ENCODE measurements around the gene DOC2B. TPM values are rescaled to one million over a fixed set of nuclear protein-coding genes. Genes with fewer than 3 reads are reported as not detected.
"Not testable (repeated sequence)": the region's sequence is repeated elsewhere in the genome, so short reads cannot be mapped to it uniquely, and the experiment has no call there.

DOC2B gene
- total RNA-seq, 1 donor from 2014 or later = 3.4 TPM

DNA sequence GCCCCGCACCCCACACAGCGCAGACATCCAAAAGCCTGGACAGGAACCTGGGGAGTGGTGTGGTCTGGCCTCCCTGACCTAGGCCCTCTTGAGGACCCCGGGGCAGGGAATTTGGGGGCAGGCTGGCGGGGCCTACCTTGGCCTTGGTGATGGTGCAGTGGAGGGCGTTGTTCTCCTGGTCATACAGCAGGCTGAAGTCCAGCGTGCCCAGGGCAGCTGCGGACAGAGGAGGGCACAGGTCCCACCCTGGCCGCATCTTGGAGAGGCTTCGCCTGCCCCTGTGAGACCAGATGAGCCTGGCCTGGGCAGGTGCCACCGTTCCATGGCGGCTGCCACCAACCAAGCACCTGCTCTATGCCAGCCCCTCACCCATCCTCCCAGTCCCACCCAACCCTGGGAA is 9.0 kb downstream of the DOC2B start:
- DNase-seq (no peak), ATAC-seq (ENCODE audit: poor library complexity) (no peak)
- intact Hi-C loops (cut with DNase I) = no loop called here

DNA sequence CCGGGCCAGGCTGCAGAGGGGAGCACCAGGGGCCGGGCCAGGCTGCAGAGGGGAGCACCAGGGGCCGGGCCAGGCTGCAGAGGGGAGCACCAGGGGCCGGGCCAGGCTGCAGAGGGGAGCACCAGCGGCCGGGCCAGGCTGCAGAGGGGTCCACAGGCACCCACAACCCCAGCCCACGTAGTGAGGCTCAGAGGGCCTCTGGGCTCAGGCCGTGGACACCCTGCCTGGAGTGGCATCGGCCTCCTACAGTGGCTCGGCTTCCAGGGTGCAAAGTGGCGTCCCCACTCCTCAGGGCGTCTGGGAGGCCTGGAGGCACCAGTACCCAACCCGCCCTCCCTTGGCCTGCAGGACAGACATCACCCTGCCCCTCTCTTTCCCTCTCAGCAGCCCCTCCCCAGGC is 9.6 kb downstream of the DOC2B start:
- intact Hi-C loops (cut with DNase I) = no loop called here
- ATAC-seq (ENCODE audit: poor library complexity) = no peak
- DNase-seq = no peak

DNA sequence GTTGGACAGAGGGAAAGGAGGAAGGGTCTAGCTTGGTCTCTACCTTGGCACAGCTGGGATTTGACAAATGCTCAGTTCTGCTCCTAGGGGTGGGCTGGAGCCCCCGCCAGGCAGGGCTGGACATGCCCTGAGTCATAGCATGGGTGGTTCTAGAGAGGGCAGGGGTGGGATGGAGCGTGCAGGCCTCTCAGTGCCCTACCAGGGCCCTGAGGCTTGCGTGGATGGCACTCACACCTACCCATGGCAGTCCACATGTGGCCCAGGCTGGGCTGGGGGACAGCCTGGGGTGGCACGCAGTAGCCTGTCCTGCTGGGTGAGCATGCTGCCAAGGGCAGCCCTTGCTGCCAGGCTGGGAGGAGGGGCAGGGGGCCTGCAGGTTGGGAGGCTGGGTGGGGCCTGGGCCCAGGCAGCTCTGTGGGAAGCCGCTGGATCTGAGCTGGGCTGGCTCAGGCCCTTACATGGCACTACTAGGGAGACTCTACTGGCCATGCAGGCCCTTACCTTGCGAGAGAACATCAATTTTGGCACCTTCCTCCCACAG is 11.2 kb downstream of the DOC2B start:
- DNase-seq = no peak

DNA sequence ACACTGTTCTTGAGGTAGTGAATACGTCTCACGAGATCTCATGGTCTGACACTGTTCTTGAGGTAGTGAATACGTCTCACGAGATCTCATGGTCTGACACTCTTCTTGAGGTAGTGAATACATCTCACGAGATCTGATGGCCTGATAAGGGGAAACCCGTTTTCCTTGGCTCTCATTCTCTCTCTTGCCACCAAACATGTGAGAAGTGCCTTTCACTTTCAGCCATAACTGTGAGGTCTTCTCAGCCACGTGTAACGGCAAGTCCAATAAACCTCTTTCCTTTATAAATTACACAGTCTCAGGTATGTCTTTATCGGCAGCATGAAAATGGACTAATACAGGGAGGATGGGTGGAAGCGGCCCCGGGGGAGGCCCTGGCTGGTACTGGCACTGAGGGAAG is 12.8 kb downstream of the DOC2B start:
- DNase-seq; intact Hi-C loops (cut with DNase I); ATAC-seq (ENCODE audit: poor library complexity): not testable (repeated sequence)

More for the DNA sequence above, 11.2 kb downstream of the DOC2B start:
- intact Hi-C loops (cut with DNase I) = no loop called here
- ATAC-seq (ENCODE audit: poor library complexity) = no peak

DNA sequence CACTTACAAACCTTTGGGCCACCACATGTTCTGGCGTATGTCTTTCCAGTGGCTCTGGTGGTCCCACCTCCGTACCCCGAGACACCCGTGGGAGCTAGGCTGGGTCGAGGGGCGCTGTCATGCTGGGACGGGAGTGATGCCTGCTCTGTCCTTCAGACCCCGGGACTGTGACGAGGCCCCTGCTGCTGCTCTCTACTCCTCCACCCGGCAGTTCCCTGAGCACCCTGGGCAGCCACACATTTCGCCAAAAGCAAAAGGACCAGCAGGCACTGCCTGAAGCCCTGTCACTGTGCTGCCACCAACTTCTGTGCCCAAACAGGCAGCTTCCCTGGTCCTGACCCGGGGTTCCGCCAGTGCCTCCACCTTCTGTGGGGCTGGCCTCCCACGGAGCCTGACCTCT is 15.5 kb downstream of the DOC2B start:
- intact Hi-C loops (cut with DNase I) = no loop called here
- DNase-seq = no peak
- no peak for ATAC-seq (ENCODE audit: poor library complexity)

DNA sequence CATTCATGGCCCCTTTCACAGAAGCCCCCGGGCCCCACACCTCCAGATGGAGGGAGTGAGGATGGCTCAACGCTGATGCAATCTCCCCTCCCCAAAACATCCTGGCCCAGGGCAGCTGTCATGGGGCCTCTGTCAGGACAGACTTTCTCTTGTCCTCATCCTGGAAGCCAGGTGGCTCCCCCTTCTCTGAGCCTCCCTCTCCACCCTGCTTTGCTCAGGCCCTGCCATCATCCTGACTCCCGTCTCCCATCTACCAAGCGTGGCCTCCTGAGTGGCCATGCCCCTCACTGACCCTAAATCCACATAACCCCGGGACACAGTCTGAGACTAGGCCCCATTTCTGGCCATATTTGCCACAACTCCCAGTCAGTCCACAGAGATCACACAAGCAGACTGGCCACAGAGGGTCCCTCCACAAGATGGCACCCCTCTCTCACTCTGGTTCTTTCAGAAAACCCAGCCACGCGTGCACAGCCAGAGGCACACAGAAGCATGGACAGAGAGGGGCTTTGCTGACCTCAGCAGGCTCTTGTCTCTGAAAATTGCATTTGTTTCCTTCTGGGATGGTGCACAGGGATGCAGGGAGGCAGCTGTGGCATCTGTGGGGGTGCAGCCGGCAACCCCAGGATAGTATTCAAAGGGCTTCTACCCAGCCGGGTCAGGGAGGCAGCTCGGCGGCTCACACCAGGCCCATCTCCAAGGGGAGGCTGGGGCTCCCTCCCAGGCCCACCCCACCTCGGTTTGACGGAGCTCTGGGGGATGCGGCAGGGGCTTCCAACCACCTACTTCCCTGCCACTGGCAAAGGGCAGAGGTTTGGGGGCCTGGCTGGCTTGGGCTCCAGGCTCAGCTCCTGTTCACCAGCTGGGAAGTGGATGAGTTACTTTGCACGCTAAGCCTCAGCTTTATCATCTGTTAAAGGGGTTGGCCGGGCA is 16.9 kb downstream of the DOC2B start:
- intact Hi-C loops (cut with DNase I) = no loop called here
- ATAC-seq (ENCODE audit: poor library complexity) (peak; percentile 85), DNase-seq (no peak)

DNA sequence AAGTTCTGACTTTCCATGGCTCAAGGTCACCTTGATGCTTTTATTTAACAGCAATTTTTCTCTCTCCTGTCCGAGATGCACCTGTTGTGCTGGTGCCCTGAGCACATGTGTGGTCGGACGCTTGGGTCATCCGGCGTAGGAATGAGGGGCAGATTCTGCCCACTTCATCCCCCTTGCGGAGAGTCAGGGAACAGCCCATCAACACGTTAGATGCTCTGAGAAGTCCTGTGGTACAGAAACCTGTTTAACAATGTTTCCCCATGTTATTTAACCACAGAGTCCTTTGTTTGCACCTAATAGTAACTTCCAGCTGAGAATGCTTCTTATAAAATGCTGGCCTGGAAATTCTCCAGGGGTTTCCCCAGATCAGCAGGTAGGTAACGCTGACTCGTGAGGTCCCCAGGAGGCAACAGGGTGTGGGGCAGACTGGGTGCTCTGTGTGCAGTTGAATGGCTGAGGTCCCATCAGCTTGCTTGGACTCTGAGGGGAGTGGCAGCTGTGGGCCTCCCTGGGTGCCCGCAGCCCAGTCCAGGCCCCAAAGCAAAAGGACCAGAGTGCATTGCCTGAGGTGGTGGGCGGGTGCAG is 17.8 kb downstream of the DOC2B start:
- ATAC-seq (ENCODE audit: poor library complexity) = no peak
- DNase-seq = no peak
- intact Hi-C loops (cut with DNase I) = no loop called here

DNA sequence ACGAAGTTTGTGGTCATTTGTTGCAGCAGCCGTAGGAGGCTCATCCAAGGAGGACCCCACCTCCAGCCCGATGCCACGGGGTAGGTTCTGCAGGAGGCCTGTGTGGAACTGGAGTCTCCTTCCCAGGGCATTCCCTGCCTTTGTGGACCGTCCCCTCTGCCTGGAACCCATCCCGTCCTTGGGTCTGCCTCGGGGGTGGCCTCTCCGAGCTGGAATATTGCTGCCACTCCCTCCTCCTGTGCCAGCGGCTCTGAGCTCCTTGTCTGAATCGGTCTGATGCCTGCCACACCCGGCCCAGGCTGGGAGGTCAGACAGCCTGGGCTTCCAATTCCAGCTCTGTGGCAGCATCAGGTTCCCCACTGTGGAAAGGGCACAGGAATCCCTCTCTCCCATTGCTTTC is 18.8 kb downstream of the DOC2B start:
- ATAC-seq (ENCODE audit: poor library complexity) = no peak
- DNase-seq = no peak
- intact Hi-C loops (cut with DNase I) = no loop called here

DNA sequence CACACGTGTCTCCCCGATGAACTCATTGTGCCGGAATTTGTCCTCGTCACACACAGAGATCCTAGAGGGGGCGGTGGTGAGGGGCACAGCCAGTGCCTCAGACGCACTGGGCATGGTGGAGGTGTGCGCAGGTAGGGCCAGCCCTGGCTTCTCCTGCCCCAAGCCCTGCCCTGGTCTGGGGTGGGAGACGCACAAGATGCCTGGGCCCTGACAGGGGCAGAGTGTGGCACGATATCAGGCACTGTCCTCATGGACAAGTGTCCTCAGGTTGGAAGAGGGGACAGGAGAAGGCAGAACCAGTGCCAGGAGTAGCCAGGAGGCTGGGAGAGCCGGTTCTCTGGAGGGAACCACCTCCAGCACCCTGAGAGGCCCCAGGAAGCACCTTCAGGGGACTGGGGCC is 20.0 kb downstream of the DOC2B start:
- ATAC-seq (ENCODE audit: poor library complexity) (no peak), DNase-seq (no peak)
- intact Hi-C loops (cut with DNase I) = no loop called here

DNA sequence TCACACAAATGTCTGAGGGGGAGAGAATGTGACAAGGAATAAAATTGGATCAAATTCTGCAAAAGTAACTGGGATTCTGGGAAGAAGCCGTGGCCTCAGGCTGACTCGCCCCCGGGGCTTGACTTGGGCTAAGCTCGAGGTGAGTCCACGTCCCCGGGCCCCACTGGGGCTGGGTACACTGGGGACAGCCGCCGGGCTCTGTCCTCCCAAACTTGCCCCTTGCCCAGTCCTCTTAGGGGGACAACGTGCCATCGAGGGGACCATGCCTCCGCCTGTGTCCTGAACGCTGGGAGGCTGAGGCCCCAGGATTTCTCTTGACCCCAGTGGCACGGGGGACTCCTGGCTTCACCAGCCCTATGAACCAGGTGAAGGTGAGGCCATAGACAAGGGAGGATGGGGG is 21.1 kb downstream of the DOC2B start:
- no peak for DNase-seq
- intact Hi-C loops (cut with DNase I) = no loop called here
- no peak for ATAC-seq (ENCODE audit: poor library complexity)

DNA sequence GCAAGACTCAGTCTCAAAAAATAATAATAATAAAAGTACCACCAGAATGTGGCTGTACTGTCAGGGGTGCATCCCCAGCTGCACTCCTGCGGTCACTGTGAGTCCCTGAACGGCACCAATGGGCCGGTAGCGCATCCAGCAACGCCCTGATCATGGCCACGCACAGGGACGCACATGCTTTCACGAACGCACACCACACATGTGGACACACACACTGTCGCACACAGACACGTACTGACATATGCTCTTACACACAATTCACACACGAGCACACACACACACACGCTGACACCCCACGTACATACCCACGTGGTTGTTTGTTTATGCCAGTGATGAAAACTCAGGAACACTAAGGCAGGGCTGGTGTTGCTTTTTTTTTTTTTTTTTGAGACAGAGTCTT is 21.8 kb downstream of the DOC2B start:
- DNase-seq = no peak
- ATAC-seq (ENCODE audit: poor library complexity) = no peak
- intact Hi-C loops (cut with DNase I) = no loop called here

DNA sequence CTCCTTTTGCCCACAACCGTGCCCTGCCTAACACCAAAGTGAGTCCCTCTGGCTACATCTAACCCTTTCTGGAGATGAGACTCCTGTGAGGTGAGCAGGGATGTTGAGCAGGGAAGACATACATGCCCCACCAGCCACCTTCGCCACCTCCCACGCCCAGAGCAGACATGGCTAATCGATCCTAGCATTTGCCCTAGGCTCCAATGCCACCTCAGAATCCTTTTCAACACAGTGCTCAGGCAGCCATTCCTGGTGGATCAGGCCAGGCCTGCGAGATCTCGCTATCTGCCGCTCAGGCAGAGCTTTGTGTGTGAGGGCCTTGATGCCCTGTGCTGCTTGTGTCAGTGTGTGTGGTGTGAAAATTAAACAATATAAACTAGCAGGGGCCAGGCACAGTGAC is 23.1 kb downstream of the DOC2B start:
- no peak for DNase-seq
- intact Hi-C loops (cut with DNase I) = no loop called here
- ATAC-seq (ENCODE audit: poor library complexity) = no peak

DNA sequence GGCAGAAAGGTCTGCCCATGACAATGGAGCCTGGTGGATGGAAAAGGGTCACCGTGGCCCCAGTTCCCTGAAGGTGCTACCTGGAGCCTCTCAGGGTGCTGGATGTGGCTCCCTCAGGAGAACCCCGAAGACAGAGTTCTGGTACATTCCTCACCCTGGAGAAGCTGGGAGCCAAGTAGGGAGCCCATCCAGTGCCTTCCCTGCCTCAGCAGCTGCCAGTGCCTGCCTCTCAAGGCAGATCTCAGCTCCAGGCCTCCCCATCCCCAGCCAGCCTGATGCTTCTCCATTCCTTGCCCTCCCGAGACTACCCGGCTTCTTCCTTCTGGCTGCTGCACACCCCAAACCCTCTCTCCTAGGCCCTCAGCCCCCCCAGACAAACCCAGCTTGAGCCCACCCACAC is 23.5 kb downstream of the DOC2B start:
- intact Hi-C loops (cut with DNase I) = no loop called here
- ATAC-seq (ENCODE audit: poor library complexity) (no peak), DNase-seq (no peak)

DNA sequence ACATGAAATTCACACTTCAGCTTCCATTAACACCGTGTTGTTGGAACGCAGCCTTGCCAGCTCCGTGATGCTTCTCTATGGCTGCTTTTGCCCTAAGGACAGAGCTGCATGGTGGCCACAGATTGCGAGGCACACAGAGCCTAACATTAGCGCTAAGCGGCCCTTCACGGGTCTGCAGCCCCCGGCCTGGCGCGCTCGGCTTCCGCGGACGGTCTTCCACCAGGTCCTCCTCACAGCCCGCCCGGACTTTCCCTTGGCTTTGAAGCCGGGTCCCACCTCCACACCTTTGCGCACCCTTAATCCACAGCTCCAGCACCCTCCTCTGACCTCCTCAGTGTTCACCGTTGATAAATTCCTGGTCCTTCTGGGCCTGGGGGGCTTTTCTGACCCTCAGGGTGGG is 24.5 kb downstream of the DOC2B start:
- DNase-seq (no peak), ATAC-seq (ENCODE audit: poor library complexity) (no peak)
- intact Hi-C loops (cut with DNase I) = no loop called here

DNA sequence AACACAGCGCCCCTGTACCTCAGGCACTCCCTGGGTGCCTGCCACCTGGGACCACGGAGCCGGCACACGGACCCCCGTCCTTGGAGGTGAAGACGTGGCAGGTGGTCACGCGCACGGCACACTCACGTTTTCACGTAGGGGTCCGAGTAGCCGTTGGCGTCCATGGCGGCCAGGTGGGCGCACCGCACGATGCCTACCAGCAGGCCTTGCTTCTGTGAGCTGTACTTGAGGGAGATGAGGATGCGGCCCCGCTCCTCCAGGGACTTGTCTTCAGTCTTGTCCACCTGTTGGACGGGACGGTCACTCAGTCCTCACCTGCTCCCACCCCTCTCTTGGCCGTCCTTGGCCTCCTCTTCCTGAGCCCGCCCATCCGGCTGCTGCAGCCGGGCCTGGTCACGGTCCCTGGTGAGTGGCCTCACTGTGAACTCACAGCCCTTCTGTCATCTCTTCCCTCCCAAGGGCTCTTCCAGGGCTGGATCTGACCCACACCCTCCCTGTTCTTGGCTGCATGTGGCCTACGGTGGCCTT is 25.3 kb downstream of the DOC2B start:
- ATAC-seq (ENCODE audit: poor library complexity) (no peak), DNase-seq (peak; percentile 35)
- intact Hi-C loops (cut with DNase I) = no loop called here

DNA sequence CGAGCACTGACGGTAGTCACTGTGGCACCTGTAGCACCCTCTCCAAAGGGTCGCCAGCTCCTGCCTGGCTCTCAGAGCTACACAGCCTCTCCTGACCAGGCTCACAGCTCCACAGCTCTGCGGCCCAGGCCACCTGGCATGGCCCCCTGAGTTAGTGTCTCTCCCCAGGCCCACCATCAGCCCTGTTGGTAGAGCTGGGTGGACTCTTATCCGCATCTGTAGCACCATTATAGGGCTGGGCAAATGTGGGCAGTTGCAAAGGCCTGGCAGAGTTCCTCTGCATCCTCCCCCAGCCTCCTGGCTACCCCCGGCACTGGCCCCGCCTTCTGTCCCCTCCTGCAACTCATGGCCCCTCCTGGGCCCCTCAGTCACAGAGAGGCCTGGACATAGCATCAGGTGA is 25.9 kb downstream of the DOC2B start:
- ATAC-seq (ENCODE audit: poor library complexity) (no peak), DNase-seq (peak; percentile 10)
- intact Hi-C loops (cut with DNase I) = no loop called here

DNA sequence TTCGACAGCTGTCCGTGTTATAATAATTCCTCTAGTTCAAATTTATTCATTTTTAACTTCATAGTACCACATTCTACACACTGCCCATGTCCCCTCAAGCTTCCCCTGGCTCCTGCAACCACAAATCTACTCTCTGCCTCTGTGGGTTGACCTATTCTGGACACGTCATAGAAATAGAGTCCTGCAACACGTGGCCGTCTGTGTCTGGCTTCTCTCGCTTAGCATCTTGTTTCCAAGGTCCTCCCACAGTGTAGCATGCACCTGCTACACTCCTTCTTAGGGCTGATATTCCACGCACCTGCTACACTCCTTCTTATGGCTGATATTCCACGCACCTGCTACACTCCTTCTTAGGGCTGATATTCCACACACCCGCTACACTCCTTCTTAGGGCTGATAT is 27.6 kb downstream of the DOC2B start:
- intact Hi-C loops (cut with DNase I) = no loop called here
- ATAC-seq (ENCODE audit: poor library complexity) = no peak
- peak; percentile 9 for DNase-seq

DNA sequence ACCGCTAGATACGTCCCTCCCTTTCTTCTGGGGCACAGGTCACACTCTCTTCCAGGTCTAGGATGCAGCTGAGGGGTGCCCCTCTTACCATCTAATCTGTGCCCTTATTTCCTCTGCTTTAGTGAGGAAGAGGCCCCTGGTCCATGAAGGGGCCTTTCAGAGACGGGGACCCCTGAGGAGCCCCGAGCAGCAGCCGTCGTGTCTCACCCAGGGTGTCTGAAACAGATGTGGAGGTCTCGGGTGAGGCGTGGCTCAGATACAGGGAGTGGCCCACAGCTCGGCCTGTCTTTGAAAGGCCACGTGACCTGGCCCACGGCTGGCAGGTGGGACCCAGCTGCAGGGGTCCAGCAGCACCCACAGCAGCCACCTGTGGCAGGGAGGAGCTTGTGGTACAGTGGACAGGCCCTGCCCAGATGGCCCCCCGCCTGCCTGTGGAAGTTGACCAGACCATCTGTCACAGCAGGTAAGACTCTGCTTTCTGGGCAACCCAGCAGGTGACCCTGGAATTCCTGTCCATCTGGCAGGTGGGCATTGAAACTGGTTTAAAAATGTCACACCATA is 28.5 kb downstream of the DOC2B start:
- DNase-seq (peak; percentile 17), ATAC-seq (ENCODE audit: poor library complexity) (no peak)
- intact Hi-C loops (cut with DNase I) = no loop called here

Measured in Right ventricle myocardium superior (tissue), 1 donor.